ENCODE data around the gene DICER1.

DNA sequence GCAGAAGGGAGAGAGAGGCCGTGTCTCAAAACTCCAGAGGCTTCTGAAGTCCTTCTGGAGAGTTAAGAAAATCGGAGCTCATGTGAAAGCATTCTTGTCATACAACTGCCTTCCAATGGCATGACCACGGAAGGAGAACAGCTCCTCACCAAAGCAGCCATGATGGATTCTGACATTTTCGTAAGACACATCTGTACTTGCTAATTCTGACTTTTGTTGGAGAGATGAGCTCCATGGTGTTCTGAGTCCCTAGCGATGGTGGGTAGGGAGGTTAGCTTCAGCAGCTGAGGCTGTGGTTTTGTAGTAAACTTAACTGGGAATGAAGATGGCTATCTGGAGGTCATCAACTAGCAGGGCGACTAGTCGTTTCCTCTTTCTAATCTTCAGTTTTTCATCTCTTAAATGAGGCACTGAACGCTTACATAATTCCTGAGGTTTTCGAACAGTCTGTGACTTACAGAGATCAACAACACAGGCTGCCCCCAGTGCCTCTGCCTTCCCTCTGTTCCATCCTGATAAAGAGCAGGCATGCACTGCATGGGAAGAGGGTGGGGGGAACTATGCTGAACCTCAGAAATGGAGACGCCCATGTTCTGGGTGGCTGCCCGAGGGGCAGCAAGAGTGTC is 28.6 kb upstream of the DICER1 start:
- TF ChIP-seq, protein P1, sequence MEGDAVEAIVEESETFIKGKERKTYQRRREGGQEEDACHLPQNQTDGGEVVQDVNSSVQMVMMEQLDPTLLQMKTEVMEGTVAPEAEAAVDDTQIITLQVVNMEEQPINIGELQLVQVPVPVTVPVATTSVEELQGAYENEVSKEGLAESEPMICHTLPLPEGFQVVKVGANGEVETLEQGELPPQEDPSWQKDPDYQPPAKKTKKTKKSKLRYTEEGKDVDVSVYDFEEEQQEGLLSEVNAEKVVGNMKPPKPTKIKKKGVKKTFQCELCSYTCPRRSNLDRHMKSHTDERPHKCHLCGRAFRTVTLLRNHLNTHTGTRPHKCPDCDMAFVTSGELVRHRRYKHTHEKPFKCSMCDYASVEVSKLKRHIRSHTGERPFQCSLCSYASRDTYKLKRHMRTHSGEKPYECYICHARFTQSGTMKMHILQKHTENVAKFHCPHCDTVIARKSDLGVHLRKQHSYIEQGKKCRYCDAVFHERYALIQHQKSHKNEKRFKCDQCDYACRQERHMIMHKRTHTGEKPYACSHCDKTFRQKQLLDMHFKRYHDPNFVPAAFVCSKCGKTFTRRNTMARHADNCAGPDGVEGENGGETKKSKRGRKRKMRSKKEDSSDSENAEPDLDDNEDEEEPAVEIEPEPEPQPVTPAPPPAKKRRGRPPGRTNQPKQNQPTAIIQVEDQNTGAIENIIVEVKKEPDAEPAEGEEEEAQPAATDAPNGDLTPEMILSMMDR (IDR thresholded peaks at IDR 0.05; ENCODE audit: insufficient read depth, low read length), result no peak
- no peak for TF ChIP-seq GABPA (IDR thresholded peaks at IDR 0.05; ENCODE audit: low read depth)
- TF ChIP-seq POLR2AphosphoS5 (IDR thresholded peaks at IDR 0.05; ENCODE audit: low read depth), result peak; percentile 26
